ENCODE measurements around the gene NARF. TPM values are rescaled to one million over a fixed set of nuclear protein-coding genes. Genes with fewer than 3 reads are reported as not detected.
A peak's percentile ranks its signal among the peaks of the same experiment; 100 is the strongest.

Gene NARF
- total RNA-seq, 4 donors from 2014 or later: 47.5 to 69.7 (median 48.7) TPM

- intact Hi-C loops (cut with DNase I): no loop called here
- no peaks in the 10 kb centered on the region for H3K36me3 ChIP-seq
- H3K27ac ChIP-seq: no peak overlapping the region
- DNase-seq: no peak
- H3K9me3 ChIP-seq: no peaks in the 10 kb centered on the region
- WGBS, 2 donors: 65 to 75% methylated on average over 3 of the region's 3 CpGs
- H3K4me1 ChIP-seq: peaks cover 0 to 20% of the 10 kb centered on the region in 2 donors
- TF ChIP-seq POLR2A (IDR thresholded peaks at IDR 0.05) (no peak), CTCF (IDR thresholded peaks at IDR 0.05) (no peak)
- H3K27me3 ChIP-seq: no peaks in the 10 kb centered on the region
- no peak overlapping the region for H3K4me3 ChIP-seq (replicated peaks in 1 of 3)
Measured at GRCh38 chr17:82434216-82434565, 24.4 kb upstream of the NARF start.

- no peak for DNase-seq
- Histone ChIP-seq H3K4me1 (peaks cover 0 to 20% of the 10 kb centered on the region in 2 donors), H3K36me3 (no peaks in the 10 kb centered on the region), H3K9me3 (no peaks in the 10 kb centered on the region), H3K27me3 (no peaks in the 10 kb centered on the region), H3K27ac (no peak overlapping the region), H3K4me3 (replicated peaks in 1 of 3) (no peak overlapping the region)
- 91 to 94% methylated on average over 6 to 12 of the region's 12 CpGs for WGBS, 2 donors
- TF ChIP-seq POLR2A (IDR thresholded peaks at IDR 0.05) (no peak), CTCF (IDR thresholded peaks at IDR 0.05) (no peak)
- intact Hi-C loops (cut with DNase I): no loop called here
Measured at GRCh38 chr17:82435103-82435502, 23.4 kb upstream of the NARF start.

GRCh38 chr17:82435601-82436583 is 22.6 kb upstream of the NARF start:
- TF ChIP-seq CTCF (IDR thresholded peaks at IDR 0.05): no peak
- TF ChIP-seq POLR2A (IDR thresholded peaks at IDR 0.05): no peak
- intact Hi-C loops (cut with DNase I): no loop called here
- Histone ChIP-seq H3K4me3 (replicated peaks in 1 of 3) (no peak overlapping the region), H3K36me3 (no peaks in the 10 kb centered on the region), H3K27ac (peak overlapping the region in 1 of 3 donors; percentile 49), H3K9me3 (no peaks in the 10 kb centered on the region), H3K4me1 (peaks cover 0 to 20% of the 10 kb centered on the region in 2 donors), H3K27me3 (no peaks in the 10 kb centered on the region)
- peak; percentile 91 to 93 for DNase-seq
- 81 to 89% methylated on average over 21 to 24 of the region's 43 CpGs for WGBS, 2 donors

- intact Hi-C loops (cut with DNase I): no loop called here
- H3K27ac ChIP-seq: no peak overlapping the region
- WGBS, 2 donors: 77 to 84% methylated on average over 21 to 27 of the region's 36 CpGs
- no peaks in the 10 kb centered on the region for H3K9me3 ChIP-seq
- no peak for TF ChIP-seq CTCF (IDR thresholded peaks at IDR 0.05)
- TF ChIP-seq POLR2A (IDR thresholded peaks at IDR 0.05): no peak
- H3K4me1 ChIP-seq: peaks cover 0 to 20% of the 10 kb centered on the region in 2 donors
- H3K27me3 ChIP-seq: no peaks in the 10 kb centered on the region
- DNase-seq: peak; percentile 50 to 56
- no peaks in the 10 kb centered on the region for H3K36me3 ChIP-seq
- no peak overlapping the region for H3K4me3 ChIP-seq (replicated peaks in 1 of 3)
Measured at GRCh38 chr17:82436601-82437324, 21.8 kb upstream of the NARF start.

GRCh38 chr17:82437325-82437668 is 21.2 kb upstream of the NARF start:
- Histone ChIP-seq H3K4me1 (peaks cover 0 to 20% of the 10 kb centered on the region in 2 donors), H3K9me3 (no peaks in the 10 kb centered on the region), H3K27ac (no peak overlapping the region), H3K4me3 (replicated peaks in 1 of 3) (no peak overlapping the region), H3K27me3 (no peaks in the 10 kb centered on the region), H3K36me3 (peaks cover 0 to 5% of the 10 kb centered on the region in 2 donors)
- no peak for TF ChIP-seq CTCF (IDR thresholded peaks at IDR 0.05)
- TF ChIP-seq POLR2A (IDR thresholded peaks at IDR 0.05): no peak
- intact Hi-C loops (cut with DNase I): no loop called here
- no peak for DNase-seq
- 93 to 95% methylated on average over 8 to 17 of the region's 18 CpGs for WGBS, 2 donors
